ENCODE measurements around the gene SLC17A2.

The SLC17A2 gene

DNA sequence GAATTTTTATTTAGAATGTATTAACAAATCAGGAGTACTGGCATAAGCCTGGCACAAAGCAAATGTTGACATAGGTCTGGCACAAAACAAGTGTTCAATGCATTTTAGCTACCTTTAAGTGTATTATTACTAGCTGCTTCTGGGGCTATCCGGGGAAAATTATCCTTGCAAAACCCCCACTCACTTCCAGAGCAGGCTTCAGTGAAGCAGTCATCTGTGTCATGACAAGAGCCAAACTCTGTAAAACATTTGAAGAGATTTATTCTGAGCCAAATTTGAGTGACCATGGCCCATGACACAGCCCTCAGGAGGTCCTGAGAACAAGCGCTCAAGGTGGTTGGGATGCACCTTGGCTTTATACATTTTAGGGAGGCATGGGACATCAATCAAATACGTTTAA is 25.7 kb upstream of the SLC17A2 start:
- POLR2A ChIA-PET = interaction anchor here (0.6 kb wide), 1 partner anchor 24 kb away, joined by 3 read pairs; no protein-coding TSS in a partner anchor

DNA sequence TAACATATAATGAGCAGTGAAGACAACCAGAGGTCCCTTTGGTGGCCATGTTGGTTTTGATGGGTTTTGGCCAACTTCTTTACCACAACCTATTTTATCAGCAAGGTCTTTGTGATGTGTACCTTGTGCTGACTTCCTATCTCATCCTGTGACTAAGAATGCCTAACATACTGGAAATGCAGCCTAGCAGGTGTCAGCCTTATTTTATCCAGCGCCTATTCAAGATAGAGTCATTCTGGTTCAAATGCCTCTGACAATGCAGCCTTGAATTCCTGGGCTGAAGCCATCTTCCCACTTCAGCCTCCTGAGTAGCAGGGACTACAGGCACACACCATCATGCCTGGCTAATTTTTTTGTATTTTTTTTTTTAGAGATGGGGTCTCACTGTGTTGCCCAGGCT is 24.3 kb upstream of the SLC17A2 start:
- TF ChIP-seq, protein P1, sequence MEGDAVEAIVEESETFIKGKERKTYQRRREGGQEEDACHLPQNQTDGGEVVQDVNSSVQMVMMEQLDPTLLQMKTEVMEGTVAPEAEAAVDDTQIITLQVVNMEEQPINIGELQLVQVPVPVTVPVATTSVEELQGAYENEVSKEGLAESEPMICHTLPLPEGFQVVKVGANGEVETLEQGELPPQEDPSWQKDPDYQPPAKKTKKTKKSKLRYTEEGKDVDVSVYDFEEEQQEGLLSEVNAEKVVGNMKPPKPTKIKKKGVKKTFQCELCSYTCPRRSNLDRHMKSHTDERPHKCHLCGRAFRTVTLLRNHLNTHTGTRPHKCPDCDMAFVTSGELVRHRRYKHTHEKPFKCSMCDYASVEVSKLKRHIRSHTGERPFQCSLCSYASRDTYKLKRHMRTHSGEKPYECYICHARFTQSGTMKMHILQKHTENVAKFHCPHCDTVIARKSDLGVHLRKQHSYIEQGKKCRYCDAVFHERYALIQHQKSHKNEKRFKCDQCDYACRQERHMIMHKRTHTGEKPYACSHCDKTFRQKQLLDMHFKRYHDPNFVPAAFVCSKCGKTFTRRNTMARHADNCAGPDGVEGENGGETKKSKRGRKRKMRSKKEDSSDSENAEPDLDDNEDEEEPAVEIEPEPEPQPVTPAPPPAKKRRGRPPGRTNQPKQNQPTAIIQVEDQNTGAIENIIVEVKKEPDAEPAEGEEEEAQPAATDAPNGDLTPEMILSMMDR (IDR thresholded peaks at IDR 0.05; ENCODE audit: control extremely low read depth, extremely low read depth, low read depth, missing control alignments) = no peak
- no peak for DNase-seq (ENCODE audit: extremely low spot score)
- ChIA-PET CTCF (no interaction called here), POLR2A (no interaction called here)

More for the DNA sequence above, 25.7 kb upstream of the SLC17A2 start:
- TF ChIP-seq, protein P1 (IDR thresholded peaks at IDR 0.05; ENCODE audit: control extremely low read depth, extremely low read depth, low read depth, missing control alignments) = no peak
- no peak for DNase-seq (ENCODE audit: extremely low spot score)
- CTCF ChIA-PET = interaction anchor here (1.6 kb wide), 1 partner anchor 36 kb away, joined by 5 read pairs; no protein-coding TSS in a partner anchor

DNA sequence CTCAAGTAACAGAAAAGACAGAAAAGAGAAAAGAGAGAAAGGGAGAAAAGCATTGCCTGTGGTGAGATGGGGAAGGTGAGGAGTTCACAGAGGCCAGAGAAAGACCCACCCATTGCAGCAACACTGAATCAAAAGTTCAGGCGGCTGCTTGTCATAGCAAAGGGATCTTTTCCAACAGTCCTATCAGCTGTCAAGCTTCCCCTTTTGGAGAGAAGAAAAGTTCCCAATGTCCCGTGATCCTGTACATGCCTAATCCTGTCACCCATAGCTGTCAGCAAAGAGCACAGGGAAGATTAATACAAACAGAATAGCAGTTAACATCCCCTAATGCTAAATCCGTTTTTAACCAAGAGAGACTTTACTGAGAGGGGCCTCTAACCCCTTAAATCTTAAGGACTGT is 23.2 kb upstream of the SLC17A2 start:
- no peak for DNase-seq (ENCODE audit: extremely low spot score)
- TF ChIP-seq, protein P1 (IDR thresholded peaks at IDR 0.05; ENCODE audit: control extremely low read depth, extremely low read depth, low read depth, missing control alignments) = no peak
- ChIA-PET CTCF (no interaction called here), POLR2A (no interaction called here)

DNA sequence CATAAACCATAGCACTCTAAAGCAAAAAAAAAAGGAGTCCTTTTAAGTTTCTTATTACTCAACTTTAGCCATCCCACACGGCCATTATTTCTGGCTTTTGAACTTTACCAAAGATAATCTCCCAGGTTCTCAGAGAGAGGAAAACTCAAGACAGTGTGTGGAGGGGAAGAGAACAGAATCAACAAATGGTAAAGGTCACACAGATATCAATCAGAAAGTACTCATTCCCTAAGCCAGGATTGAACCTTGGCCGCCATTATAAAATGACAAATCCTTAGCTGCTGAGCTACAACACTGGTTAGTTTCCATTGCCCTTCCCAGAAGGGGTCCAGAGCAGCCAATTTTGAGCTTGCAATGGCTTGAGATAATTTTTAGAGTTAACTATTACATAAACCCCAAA is 22.0 kb upstream of the SLC17A2 start:
- ChIA-PET CTCF (interaction anchor here (1.0 to 1.6 kb wide), 2 partner anchors 8 to 10 kb away, joined by 3 to 5 read pairs; partner anchors contain the start of gene TRIM38), POLR2A (no interaction called here)
- DNase-seq (ENCODE audit: extremely low spot score) = no peak
- TF ChIP-seq, protein P1 (IDR thresholded peaks at IDR 0.05; ENCODE audit: control extremely low read depth, extremely low read depth, low read depth, missing control alignments) = no peak

DNA sequence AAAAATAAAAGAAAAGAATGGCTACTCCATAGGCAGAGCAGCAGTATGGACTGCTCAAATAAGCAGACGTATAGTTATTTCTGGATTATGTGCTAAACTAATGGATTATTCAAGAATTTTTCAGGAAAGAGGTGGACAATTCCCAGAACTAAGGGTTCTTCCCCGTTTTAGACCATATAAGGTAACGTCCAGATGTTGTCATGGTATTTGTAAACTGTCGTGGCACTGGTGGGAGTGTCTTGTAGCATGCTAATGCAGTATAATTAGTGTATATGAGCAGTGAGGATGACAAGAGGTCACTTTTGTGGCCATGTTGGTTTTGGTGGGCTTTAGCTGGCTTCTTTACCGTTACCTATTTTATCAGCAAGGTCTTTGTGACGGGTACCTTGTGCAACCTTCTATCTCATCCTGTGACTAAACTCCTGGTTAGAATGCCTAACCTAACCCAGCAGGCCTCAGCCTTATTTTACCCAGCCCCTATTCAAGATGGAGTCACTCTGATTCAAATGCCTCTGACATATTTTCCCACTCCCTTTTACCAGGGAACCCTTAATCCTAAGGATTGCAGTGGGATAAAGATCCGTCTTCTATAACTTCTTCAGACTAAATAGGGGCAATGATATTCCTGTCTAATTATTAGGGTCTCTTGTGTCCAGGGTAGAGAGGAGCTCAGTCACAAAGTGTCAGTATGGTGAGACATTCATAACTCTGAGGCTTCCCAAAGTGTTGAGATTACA is 21.0 kb upstream of the SLC17A2 start:
- ChIA-PET POLR2A (no interaction called here), CTCF (interaction anchor here (1.6 kb wide), 1 partner anchor 11 kb away, joined by 5 read pairs; the partner anchor contains the start of gene TRIM38)
- no peak for DNase-seq (ENCODE audit: extremely low spot score)
- TF ChIP-seq, protein P1 (IDR thresholded peaks at IDR 0.05; ENCODE audit: control extremely low read depth, extremely low read depth, low read depth, missing control alignments) = no peak

DNA sequence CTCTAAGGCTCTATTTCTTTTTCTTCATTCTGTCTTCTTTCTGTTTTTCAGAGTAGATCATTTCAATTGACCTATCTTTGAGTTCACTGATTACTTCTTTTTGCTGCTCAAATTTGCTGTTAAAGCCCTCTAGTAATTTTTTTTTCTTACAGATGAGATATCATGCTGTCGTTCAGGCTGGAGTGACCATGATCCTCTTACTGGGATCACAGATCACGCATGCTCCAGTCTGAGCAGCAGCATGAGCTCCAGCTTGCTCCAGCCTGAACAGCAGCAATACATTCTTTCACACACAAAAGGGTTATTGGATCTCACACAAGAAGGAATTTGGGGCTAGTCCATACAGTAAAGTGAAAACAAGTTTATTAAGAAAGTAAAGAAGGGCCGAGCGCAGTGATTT is 19.8 kb upstream of the SLC17A2 start:
- ChIA-PET POLR2A (no interaction called here), CTCF (interaction anchor here (1.0 to 1.2 kb wide), 2 partner anchors 9 to 10 kb away, joined by 3 read pairs; no protein-coding TSS in a partner anchor)
- no peak for DNase-seq (ENCODE audit: extremely low spot score)
- TF ChIP-seq, protein P1 (IDR thresholded peaks at IDR 0.05; ENCODE audit: control extremely low read depth, extremely low read depth, low read depth, missing control alignments) = no peak
